ENCODE measurements around the gene TNFRSF18. TPM values are rescaled to one million over a fixed set of nuclear protein-coding genes. Genes with fewer than 3 reads are reported as not detected.

TNFRSF18 gene
- total and polyA plus RNA-seq, 2 donors (not counting 1 experiment from before 2014, with no cell fraction given) = 10.1 to 33.5 TPM

GRCh38 chr1:1220197-1220596, 13.8 kb upstream of the TNFRSF18 start:
- Histone ChIP-seq H3K79me2 (ENCODE audit: control insufficient read depth, insufficient read depth, low read length) (peaks cover 18% of the 10 kb centered on the region), H2AFZ (ENCODE audit: insufficient read depth, low read depth, low read length, poor library complexity, severe bottlenecking) (no peak overlapping the region), H4K20me1 (ENCODE audit: control insufficient read depth, insufficient read depth, low read length, poor library complexity, severe bottlenecking) (peaks cover 74% of the 10 kb centered on the region), H3K9me3 (ENCODE audit: control extremely low read depth in 1 of 3, control insufficient read depth in 2 of 3, insufficient read depth in 1 of 3, low read length in 2 of 3) (peaks cover 0 to 3% (median 0%) of the 10 kb centered on the region in 3 donors), H3K27me3 (replicated peaks in 1 of 4; ENCODE audit: control extremely low read depth in 1 of 4, control insufficient read depth in 3 of 4, insufficient read depth in 4 of 4, low read length in 3 of 4) (no peaks in the 10 kb centered on the region), H3K36me3 (replicated peaks in 1 of 2; ENCODE audit: control extremely low read depth in 1 of 2, control insufficient read depth in 1 of 2, extremely low read depth in 1 of 2, insufficient read depth in 2 of 2, low read length in 1 of 2) (peaks cover 0 to 68% of the 10 kb centered on the region in 2 experiments), H3K9ac (ENCODE audit: low read length) (no peak overlapping the region), H3K4me3 (ENCODE audit: control extremely low read depth in 1 of 5, extremely low read depth in 1 of 5, insufficient read depth in 1 of 5, low read depth in 2 of 5, low read length in 4 of 5) (no peak overlapping the region), H3K4me2 (replicated peaks; ENCODE audit: low read depth, low read length, poor library complexity, severe bottlenecking) (no peak overlapping the region), H3K4me1 (ENCODE audit: control insufficient read depth in 2 of 2, insufficient read depth in 2 of 2, low read length in 2 of 2) (peaks cover 3 to 4% of the 10 kb centered on the region in 2 donors), H3K27ac (ENCODE audit: low read length in 2 of 2) (no peak overlapping the region)
- ChIA-PET CTCF (no interaction called here), POLR2A (no interaction called here)
- 97% methylated on average over 24 of the region's 24 CpGs for WGBS (ENCODE audit: insufficient coverage)
- H3K4me1 Mint-ChIP-seq = peaks cover 8% of the 10 kb centered on the region
- ATAC-seq (ENCODE audit: low read depth) = no peak
- no peak overlapping the region for H3K27ac Mint-ChIP-seq
- no peak for DNase-seq
- TF ChIP-seq CTCF (IDR thresholded peaks at IDR 0.05) (no peak), EZH2 (IDR thresholded peaks at IDR 0.05; ENCODE audit: borderline replicate concordance, insufficient read depth, low read depth, low read length, poor library complexity, severe bottlenecking) (no peak)
- no peaks in the 10 kb centered on the region for H3K27me3 Mint-ChIP-seq
- intact Hi-C loops (cut with micrococcal nuclease) = no loop called here
- no peaks in the 10 kb centered on the region for H3K9me3 Mint-ChIP-seq (ENCODE audit: insufficient read depth)
- no peak overlapping the region for H3K4me3 Mint-ChIP-seq

- TF ChIP-seq EZH2 (IDR thresholded peaks at IDR 0.05; ENCODE audit: borderline replicate concordance, insufficient read depth, low read depth, low read length, poor library complexity, severe bottlenecking) = no peak
- no peak for TF ChIP-seq CTCF (IDR thresholded peaks at IDR 0.05)
- no peak overlapping the region for H3K4me3 Mint-ChIP-seq
- DNase-seq (no peak), ATAC-seq (ENCODE audit: low read depth) (no peak)
- no peak overlapping the region for H3K27ac Mint-ChIP-seq
- H3K27me3 ChIP-seq (replicated peaks in 1 of 4; ENCODE audit: control extremely low read depth in 1 of 4, control insufficient read depth in 3 of 4, insufficient read depth in 4 of 4, low read length in 3 of 4) = no peaks in the 10 kb centered on the region
- CTCF ChIA-PET = interaction anchor here (1.8 kb wide), 1 partner anchor 97 kb away, joined by 5 read pairs; no protein-coding TSS in a partner anchor
- WGBS (ENCODE audit: insufficient coverage) = 94% methylated on average over 20 of the region's 20 CpGs
- intact Hi-C loops (cut with micrococcal nuclease) = no loop called here
- peaks cover 14% of the 10 kb centered on the region for H3K79me2 ChIP-seq (ENCODE audit: control insufficient read depth, insufficient read depth, low read length)
- no peak overlapping the region for H3K4me2 ChIP-seq (replicated peaks; ENCODE audit: low read depth, low read length, poor library complexity, severe bottlenecking)
- no peaks in the 10 kb centered on the region for H3K9me3 Mint-ChIP-seq (ENCODE audit: insufficient read depth)
- no peak overlapping the region for H3K9ac ChIP-seq (ENCODE audit: low read length)
- POLR2A ChIA-PET = no interaction called here
- peaks cover 11 to 12% of the 10 kb centered on the region in 2 donors for H3K4me1 ChIP-seq (ENCODE audit: control insufficient read depth in 2 of 2, insufficient read depth in 2 of 2, low read length in 2 of 2)
- H3K36me3 ChIP-seq (replicated peaks in 1 of 2; ENCODE audit: control extremely low read depth in 1 of 2, control insufficient read depth in 1 of 2, extremely low read depth in 1 of 2, insufficient read depth in 2 of 2, low read length in 1 of 2) = peaks cover 0 to 61% of the 10 kb centered on the region in 2 experiments
- H3K4me3 ChIP-seq (ENCODE audit: control extremely low read depth in 1 of 5, extremely low read depth in 1 of 5, insufficient read depth in 1 of 5, low read depth in 2 of 5, low read length in 4 of 5) = no peak overlapping the region
- no peaks in the 10 kb centered on the region for H3K27me3 Mint-ChIP-seq
- peaks cover 66% of the 10 kb centered on the region for H4K20me1 ChIP-seq (ENCODE audit: control insufficient read depth, insufficient read depth, low read length, poor library complexity, severe bottlenecking)
- H2AFZ ChIP-seq (ENCODE audit: insufficient read depth, low read depth, low read length, poor library complexity, severe bottlenecking) = no peak overlapping the region
- peaks cover 0 to 6% (median 0%) of the 10 kb centered on the region in 3 donors for H3K9me3 ChIP-seq (ENCODE audit: control extremely low read depth in 1 of 3, control insufficient read depth in 2 of 3, insufficient read depth in 1 of 3, low read length in 2 of 3)
- no peak overlapping the region for H3K27ac ChIP-seq (ENCODE audit: low read length in 2 of 2)
- H3K4me1 Mint-ChIP-seq = peaks cover 16% of the 10 kb centered on the region
Measured at GRCh38 chr1:1219341-1219740, 12.9 kb upstream of the TNFRSF18 start.
